Uterus (tissue), 4 donors: Measurements from ENCODE around the gene ANXA3. TPM values are rescaled to one million over a fixed set of nuclear protein-coding genes. Genes with fewer than 3 reads are reported as not detected.

Source experiments
- DNase-seq, 2 donors: peaks; one replicate each; pipeline ENCODE4 v3.0.0-alpha.2; 2019 to 2020
- H3K27ac ChIP-seq, 2 donors: fragments of 200-600 bp; sonication (generic); 1 replicate in 1 of 2; 2 replicates in 1 of 2; pipeline ENCODE4 v1.5.1; 2016 to 2018
- H3K27me3 ChIP-seq, 2 donors: fragments of 200-600 bp; sonication (generic); one replicate each; pipeline ENCODE4 v1.5.1; 2018 to 2019; ENCODE audit warnings: control low read depth in 1 of 2
- H3K36me3 ChIP-seq, 2 donors: fragments of 200-600 bp; sonication (generic); one replicate each; pipeline ENCODE4 v1.5.1; 2019; ENCODE audit warnings: control low read depth in 1 of 2
- H3K4me1 ChIP-seq, 2 donors: fragments of 200-600 bp; sonication (generic); one replicate each; pipeline ENCODE4 v1.5.1; 2018 to 2019; ENCODE audit warnings: control low read depth in 1 of 2
- H3K4me3 ChIP-seq, 2 donors: fragments of 200-600 bp; sonication (generic); 1 replicate in 1 of 2; 2 replicates in 1 of 2; pipeline ENCODE4 v1.5.1; 2018 to 2019; ENCODE audit warnings: mild to moderate bottlenecking in 1 of 2
- H3K9me3 ChIP-seq, 2 donors: fragments of 200-600 bp; sonication (generic); one replicate each; pipeline ENCODE4 v1.5.1; 2019; ENCODE audit warnings: control low read depth in 1 of 2
- POLR2A ChIP-seq, 2 donors: fragments of 450-650 bp; IDR thresholded peaks; one replicate each; pipeline ENCODE4 v1.6.1; 2016; ENCODE audit warnings: antibody characterized with exemption in 2 of 2, mild to moderate bottlenecking in 1 of 2, moderate library complexity in 1 of 2
- intact Hi-C: fragments of 100-400 bp; cut with DNase I; formaldehyde crosslinking; loops from one replicate; pipeline ENCODE4 v1.15.1; 2023; ENCODE audit warnings: low total_unique reads
- total RNA-seq, 4 donors: library from RNA; depleted of rRNA in 3 of 4; stranded (reverse); fragments of >200 nt in 3 of 4; gene quantifications; one replicate each; pipeline versions ENCODE4 v1.1.0 to v1.2.4, GENCODE V29; 2014 to 2023
- TF ChIP-seq, protein P1 (sequence below), 4 experiments: fragments of 200-600 bp in 2 of 4; fragments of 450-650 bp in 2 of 4; sonication (generic) in 2 of 4; IDR thresholded peaks; one replicate each; pipeline ENCODE4 v1.5.1; 2016 to 2019; ENCODE audit warnings: antibody characterized with exemption in 4 of 4, mild to moderate bottlenecking in 2 of 4, moderate library complexity in 1 of 4
- donor health status: DM: yes; HTN: yes; CAD: no.

Gene ANXA3
- total RNA-seq, 4 donors from 2014 or later, result 13.6 to 243 (median 23.4) TPM

DNA sequence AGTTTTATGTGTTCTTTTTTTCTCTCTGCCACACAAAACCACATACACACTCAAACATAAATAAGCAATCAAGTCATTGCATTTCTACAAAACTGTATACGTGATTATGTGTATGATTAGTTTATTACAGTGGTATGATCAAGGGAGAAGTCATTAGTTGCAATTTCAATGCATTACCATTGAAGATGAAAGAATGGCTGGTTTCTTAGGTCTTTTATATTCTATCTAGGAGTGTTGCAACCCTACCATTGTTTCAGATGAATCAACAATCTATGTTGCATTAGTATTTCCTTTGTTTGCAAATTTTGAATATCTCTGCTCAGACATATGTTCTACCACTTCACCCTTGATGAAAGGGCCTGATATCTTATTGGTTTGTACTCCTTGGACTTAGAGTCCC lies 6.8 kb downstream of the ANXA3 start:
- Histone ChIP-seq H3K9me3 (no peaks in the 10 kb centered on the region), H3K4me3 (no peak overlapping the region), H3K27ac (no peak overlapping the region), H3K36me3 (no peaks in the 10 kb centered on the region), H3K4me1 (no peaks in the 10 kb centered on the region), H3K27me3 (no peaks in the 10 kb centered on the region)
- DNase-seq, result no peak
- TF ChIP-seq POLR2A (IDR thresholded peaks at IDR 0.05), result no peak
- TF ChIP-seq, protein P1, sequence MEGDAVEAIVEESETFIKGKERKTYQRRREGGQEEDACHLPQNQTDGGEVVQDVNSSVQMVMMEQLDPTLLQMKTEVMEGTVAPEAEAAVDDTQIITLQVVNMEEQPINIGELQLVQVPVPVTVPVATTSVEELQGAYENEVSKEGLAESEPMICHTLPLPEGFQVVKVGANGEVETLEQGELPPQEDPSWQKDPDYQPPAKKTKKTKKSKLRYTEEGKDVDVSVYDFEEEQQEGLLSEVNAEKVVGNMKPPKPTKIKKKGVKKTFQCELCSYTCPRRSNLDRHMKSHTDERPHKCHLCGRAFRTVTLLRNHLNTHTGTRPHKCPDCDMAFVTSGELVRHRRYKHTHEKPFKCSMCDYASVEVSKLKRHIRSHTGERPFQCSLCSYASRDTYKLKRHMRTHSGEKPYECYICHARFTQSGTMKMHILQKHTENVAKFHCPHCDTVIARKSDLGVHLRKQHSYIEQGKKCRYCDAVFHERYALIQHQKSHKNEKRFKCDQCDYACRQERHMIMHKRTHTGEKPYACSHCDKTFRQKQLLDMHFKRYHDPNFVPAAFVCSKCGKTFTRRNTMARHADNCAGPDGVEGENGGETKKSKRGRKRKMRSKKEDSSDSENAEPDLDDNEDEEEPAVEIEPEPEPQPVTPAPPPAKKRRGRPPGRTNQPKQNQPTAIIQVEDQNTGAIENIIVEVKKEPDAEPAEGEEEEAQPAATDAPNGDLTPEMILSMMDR (IDR thresholded peaks at IDR 0.05), result no peak
- intact Hi-C loops, result no loop called here

DNA sequence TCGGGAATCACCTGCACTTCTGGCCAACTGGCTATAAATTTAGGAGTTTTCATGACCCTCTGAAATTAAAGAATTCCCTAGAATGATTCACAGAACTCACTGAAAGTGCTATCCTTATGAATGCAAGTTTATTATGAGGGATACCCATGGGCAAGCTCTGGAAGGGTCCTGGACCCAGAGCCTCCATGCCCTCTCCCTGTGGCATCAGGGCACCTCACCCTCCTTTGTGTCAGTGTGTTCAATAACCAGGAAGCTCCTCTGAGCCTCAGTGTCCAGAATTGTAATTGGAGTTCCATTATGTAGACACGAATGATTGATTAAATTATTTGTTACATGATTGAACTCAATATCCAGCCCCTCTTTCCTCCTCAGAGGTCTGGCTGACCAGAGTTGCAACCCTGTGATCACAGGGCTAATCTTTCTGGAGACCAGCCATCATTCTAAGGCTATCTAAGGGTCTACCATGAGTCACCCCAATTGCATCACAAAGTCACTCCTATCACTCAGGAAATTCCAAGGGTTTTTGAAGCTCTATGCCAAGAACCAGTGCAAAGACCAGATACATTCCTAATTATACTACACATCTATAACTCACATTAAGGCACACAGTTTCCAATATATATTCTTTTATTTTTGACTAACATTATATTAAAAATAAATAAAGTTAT lies 8.9 kb downstream of the ANXA3 start:
- no peak for DNase-seq
- intact Hi-C loops, result no loop called here
- H3K27ac ChIP-seq, result no peak overlapping the region
- H3K4me3 ChIP-seq, result no peak overlapping the region
- no peaks in the 10 kb centered on the region for H3K36me3 ChIP-seq
- H3K9me3 ChIP-seq, result no peaks in the 10 kb centered on the region
- no peaks in the 10 kb centered on the region for H3K27me3 ChIP-seq
- no peaks in the 10 kb centered on the region for H3K4me1 ChIP-seq
- TF ChIP-seq, protein P1 (IDR thresholded peaks at IDR 0.05), result no peak
- no peak for TF ChIP-seq POLR2A (IDR thresholded peaks at IDR 0.05)

- H3K27me3 ChIP-seq, result no peaks in the 10 kb centered on the region
- TF ChIP-seq POLR2A (IDR thresholded peaks at IDR 0.05), result no peak
- TF ChIP-seq, protein P1 (IDR thresholded peaks at IDR 0.05), result no peak
- no peak overlapping the region for H3K4me3 ChIP-seq
- no peak overlapping the region for H3K27ac ChIP-seq
- intact Hi-C loops, result no loop called here
- no peaks in the 10 kb centered on the region for H3K4me1 ChIP-seq
- H3K36me3 ChIP-seq, result no peaks in the 10 kb centered on the region
- H3K9me3 ChIP-seq, result no peaks in the 10 kb centered on the region
- no peak for DNase-seq
Measured at GRCh38 chr4:78561677-78562076, 10.1 kb downstream of the ANXA3 start.

DNA sequence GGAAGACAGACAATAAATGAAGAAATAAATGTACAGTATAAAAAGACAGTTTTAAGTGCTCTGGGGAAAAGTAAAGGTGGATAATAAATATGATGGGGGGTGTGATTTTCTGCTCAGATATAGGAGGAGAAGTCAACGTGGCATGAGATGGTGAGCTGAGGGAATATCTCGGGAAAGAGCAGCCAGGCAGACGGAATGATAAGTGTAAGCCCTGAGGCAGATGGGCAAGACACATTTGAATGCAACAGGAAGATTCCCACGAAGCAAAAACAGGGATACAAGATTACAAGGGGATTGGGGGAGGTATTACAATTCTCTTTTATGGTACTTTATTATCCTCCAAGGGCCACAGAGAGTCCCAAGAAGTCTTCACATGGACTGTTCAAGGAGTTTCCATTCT lies 11.1 kb downstream of the ANXA3 start:
- Histone ChIP-seq H3K4me1 (no peaks in the 10 kb centered on the region), H3K9me3 (no peaks in the 10 kb centered on the region), H3K4me3 (no peak overlapping the region), H3K36me3 (no peaks in the 10 kb centered on the region), H3K27ac (no peak overlapping the region), H3K27me3 (no peaks in the 10 kb centered on the region)
- intact Hi-C loops, result no loop called here
- DNase-seq, result no peak
- TF ChIP-seq POLR2A (IDR thresholded peaks at IDR 0.05), result no peak
- TF ChIP-seq, protein P1 (IDR thresholded peaks at IDR 0.05), result no peak

DNA sequence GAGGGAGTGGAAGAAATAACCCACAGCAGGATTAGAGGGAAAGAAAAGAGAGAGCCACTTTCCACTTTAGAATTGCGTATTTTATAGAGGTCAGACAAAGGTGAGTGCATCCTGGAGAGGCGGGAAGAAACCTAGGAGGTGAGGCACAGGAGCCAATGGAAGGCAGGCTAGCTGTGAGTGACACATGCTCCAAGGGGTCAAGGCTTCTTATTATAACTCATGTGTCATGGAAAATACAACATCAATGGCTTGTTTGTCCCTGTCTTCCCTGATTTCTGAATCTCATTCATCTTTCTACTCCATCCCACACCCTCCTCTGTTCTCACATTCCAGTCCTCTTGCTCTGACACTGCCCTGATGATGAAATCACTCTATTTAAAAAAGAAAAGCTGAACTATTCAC lies 14.4 kb downstream of the ANXA3 start:
- DNase-seq, result no peak
- no peaks in the 10 kb centered on the region for H3K27me3 ChIP-seq
- H3K9me3 ChIP-seq, result no peaks in the 10 kb centered on the region
- H3K36me3 ChIP-seq, result no peaks in the 10 kb centered on the region
- no peak overlapping the region for H3K4me3 ChIP-seq
- TF ChIP-seq, protein P1 (IDR thresholded peaks at IDR 0.05), result no peak
- TF ChIP-seq POLR2A (IDR thresholded peaks at IDR 0.05), result no peak
- intact Hi-C loops, result no loop called here
- no peaks in the 10 kb centered on the region for H3K4me1 ChIP-seq
- no peak overlapping the region for H3K27ac ChIP-seq
